NCI-H2196 (cell line): ENCODE measurements around the gene SPN.
"Not testable (repeated sequence)": the region's sequence is repeated elsewhere in the genome, so short reads cannot be mapped to it uniquely, and the experiment has no call there.

ENCODE experiments used
- DNase-seq: peaks from one replicate; lab custom pipeline; 2025; ENCODE audit not compliant: unreplicated experiment; lab: John Stamatoyannopoulos, UW

The SPN gene

GRCh38 chr16:29645694-29646187, 17.3 kb upstream of the SPN start:
- no peak for DNase-seq

DNA sequence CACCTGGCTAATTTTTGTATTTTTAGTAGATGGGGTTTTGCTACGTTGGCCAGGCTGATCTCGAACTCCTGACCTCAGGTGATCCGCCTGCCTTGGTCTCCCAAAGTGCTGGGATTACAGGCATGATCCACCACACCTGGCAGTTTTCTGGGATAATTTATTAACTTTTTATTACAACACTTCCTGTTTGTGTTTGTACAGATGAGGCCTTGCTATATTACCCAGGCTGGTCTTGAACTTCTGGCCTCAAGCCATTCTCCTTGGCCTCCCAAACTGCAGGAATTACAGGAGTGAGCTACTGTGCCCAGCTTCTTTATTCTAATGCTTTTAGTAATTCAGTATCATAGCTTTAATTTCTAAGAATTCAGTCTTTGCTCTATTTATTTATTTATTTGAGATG, 16.1 kb upstream of the SPN start:
- DNase-seq, result no peak

- no peak for DNase-seq
Observed at GRCh38 chr16:29649588-29650494, 13.2 kb upstream of the SPN start.

GRCh38 chr16:29650771-29651170, 12.3 kb upstream of the SPN start:
- no peak for DNase-seq

- no peak for DNase-seq
Observed at GRCh38 chr16:29651774-29652349, 11.2 kb upstream of the SPN start.

- DNase-seq, result no peak
Observed at GRCh38 chr16:29653471-29653870, 9.6 kb upstream of the SPN start.

GRCh38 chr16:29653890-29654289, 9.2 kb upstream of the SPN start:
- DNase-seq, result not testable (repeated sequence)

DNA sequence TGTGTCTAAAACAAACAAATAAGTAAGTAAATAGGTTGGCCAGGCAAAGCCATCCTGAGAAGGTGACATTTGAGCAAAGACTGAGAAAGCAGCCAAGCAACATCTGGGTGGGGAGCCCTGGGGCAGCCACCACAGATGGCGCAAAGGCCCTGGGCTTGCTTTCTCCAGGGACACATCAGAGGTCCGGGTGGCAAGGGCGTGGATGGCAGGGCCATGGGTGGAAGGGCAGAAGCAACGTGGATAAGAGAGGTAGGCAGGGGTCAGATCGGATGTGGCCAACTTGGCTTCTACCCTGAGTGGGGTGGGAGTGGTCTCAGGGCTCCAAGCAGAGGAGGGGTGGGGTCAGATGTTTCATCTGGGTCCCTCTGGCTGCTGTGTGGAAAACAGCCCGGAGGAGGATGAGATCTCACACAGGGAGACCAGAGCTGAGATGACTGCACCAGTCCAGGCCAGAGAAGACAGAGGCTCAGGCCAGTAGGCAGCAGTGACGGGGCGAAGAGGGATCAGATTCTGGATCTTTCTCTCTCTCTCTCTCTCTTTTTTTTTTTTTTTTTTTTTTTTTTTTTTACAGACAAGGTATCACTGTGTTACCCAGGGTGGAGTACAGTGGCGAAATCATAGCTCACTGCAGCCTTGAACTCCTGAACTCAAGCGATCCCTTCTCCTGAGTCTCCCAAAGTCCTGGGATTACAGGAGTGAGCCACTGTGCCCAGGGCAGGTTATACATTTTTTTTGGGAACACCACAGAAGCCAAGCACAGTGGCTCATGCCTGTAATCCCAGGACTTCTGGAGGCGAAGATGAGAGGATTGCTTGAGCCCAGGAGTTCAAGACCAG, 6.1 kb upstream of the SPN start:
- DNase-seq, result no peak

GRCh38 chr16:29658705-29659104, 4.3 kb upstream of the SPN start:
- no peak for DNase-seq

DNA sequence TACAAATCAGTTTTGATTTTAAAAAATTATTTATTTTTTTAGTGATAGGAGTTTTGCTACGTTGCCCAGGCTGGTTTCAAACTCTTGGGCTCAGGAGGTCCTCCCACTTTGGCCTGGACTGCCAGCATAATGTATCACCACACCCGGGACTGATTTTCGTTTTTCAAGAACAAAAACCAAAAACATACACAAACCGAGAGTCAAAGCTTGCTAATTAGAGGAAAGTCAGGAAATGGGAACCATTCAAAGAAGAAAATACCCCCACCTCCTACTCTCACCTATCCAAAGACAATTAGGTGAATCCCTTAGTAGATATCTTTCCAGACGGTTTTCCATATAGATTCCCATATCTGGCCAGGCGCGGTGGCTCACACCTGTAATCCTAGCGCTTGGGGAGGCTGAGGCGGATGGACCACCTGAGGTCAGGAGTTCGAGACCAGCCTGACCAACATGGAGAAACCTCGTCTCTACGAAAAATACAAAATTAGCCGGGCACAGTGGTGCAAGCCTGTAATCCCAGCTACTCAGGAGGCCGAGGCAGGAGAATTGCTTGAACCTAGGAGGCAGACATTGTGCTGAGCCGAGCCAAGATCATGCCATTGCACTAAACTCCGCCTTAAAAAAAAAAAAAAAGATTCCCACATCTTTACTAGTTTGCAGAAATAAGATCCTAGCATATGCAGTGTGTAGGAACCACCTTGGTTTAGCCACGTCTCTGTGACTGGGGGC, 883 bp upstream of the SPN start:
- no peak for DNase-seq

DNA sequence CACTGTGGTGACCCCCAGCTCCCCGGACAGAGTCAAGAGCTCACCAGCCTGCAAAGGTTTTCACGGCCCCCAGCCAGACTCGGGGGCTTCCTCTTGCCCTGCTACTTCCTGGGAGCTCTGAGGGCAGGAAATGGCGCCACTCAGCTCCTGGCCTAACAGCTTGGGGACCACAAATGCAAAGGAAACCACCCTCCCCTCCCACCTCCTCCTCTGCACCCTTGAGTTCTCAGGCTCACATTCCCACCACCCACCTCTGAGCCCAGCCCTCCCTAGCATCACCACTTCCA, 375 bp upstream of the SPN start:
- DNase-seq, result no peak

DNA sequence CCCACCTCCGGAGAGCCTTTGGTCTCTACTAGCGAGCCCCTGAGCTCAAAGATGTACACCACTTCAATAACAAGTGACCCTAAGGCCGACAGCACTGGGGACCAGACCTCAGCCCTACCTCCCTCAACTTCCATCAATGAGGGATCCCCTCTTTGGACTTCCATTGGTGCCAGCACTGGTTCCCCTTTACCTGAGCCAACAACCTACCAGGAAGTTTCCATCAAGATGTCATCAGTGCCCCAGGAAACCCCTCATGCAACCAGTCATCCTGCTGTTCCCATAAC, 702 bp downstream of the SPN start:
- no peak for DNase-seq

DNA sequence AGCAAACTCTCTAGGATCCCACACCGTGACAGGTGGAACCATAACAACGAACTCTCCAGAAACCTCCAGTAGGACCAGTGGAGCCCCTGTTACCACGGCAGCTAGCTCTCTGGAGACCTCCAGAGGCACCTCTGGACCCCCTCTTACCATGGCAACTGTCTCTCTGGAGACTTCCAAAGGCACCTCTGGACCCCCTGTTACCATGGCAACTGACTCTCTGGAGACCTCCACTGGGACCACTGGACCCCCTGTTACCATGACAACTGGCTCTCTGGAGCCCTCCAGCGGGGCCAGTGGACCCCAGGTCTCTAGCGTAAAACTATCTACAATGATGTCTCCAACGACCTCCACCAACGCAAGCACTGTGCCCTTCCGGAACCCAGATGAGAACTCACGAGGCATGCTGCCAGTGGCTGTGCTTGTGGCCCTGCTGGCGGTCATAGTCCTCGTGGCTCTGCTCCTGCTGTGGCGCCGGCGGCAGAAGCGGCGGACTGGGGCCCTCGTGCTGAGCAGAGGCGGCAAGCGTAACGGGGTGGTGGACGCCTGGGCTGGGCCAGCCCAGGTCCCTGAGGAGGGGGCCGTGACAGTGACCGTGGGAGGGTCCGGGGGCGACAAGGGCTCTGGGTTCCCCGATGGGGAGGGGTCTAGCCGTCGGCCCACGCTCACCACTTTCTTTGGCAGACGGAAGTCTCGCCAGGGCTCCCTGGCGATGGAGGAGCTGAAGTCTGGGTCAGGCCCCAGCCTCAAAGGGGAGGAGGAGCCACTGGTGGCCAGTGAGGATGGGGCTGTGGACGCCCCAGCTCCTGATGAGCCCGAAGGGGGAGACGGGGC, 1.3 kb downstream of the SPN start:
- no peak for DNase-seq

- DNase-seq, result no peak
Observed at GRCh38 chr16:29665294-29666077, 2.4 kb downstream of the SPN start.

DNA sequence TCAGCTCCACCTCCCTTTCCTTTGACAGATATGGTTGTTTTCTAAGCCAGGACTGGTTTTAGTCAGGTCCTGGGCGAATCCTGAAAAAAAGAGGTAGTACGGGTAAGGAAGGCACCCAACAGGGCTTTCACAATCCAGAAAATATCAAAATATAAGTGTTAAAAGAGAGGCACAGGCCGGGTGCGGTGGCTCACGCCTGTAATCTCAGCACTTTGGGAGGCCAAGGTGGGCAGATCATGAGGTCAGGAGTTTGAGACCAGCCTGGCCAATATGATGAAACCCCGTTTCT, 4.2 kb downstream of the SPN start:
- DNase-seq, result not testable (repeated sequence)

- DNase-seq, result no peak
Observed at GRCh38 chr16:29667755-29668154, 4.7 kb downstream of the SPN start.

GRCh38 chr16:29668267-29668666, 5.2 kb downstream of the SPN start:
- no peak for DNase-seq

DNA sequence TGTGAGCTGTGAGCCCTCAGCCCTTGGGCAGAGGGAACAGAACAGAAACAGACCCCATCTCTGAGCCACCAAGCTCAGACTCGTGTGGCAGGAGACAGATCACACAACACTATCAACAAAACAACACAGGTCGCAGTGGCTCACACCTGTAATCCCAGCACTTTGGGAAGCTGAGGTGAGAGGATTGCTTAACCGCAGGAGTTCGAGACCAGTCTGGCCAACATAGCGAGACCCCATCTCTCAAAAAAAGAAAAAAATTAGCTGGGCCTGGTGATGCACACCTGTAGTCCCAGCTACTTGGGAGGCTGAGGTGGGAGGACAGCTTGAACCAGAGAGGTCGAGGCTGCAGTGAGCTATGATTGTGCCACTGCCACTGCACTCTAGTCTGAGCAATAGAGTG, 10.5 kb downstream of the SPN start:
- no peak for DNase-seq

- DNase-seq, result no peak
Observed at GRCh38 chr16:29674188-29674587, 11.1 kb downstream of the SPN start.
